Keratinocyte (primary cell): ENCODE results near the gene ZNF691. TPM values are rescaled to one million over a fixed set of nuclear protein-coding genes. Genes with fewer than 3 reads are reported as not detected.

Experiments used
- DNase-seq: peaks from one replicate; pipeline ENCODE4 v3.0.0-alpha.2; 2011; ENCODE audit warnings: low read depth, missing footprints, low spot score
- FAIRE-seq: peaks from 2 replicates; lab custom pipeline; 2011; peaks lifted over from hg19 to GRCh38; lab: Jason Lieb, UNC
- H2AFZ ChIP-seq: 2 replicates; pipeline ENCODE4 v1.6.0; 2012; ENCODE audit warnings: low read length, control low read depth, inconsistent platforms; ENCODE audit not compliant: control insufficient read depth
- H3K27ac ChIP-seq: 2 replicates; pipeline ENCODE4 v1.5.1; 2011; ENCODE audit warnings: low read length; ENCODE audit not compliant: control insufficient read depth, insufficient read depth
- H3K27me3 ChIP-seq: 3 replicates; pipeline ENCODE4 v1.6.0; 2011; ENCODE audit warnings: low read length; ENCODE audit not compliant: control insufficient read depth, insufficient read depth; ENCODE audit errors: extremely low read depth
- H3K36me3 ChIP-seq, 2 experiments: 2 replicates in 1 of 2; 3 replicates in 1 of 2; pipeline ENCODE4 v1.5.1; 2011; ENCODE audit warnings: low read length in 2 of 2, mild to moderate bottlenecking in 1 of 2; ENCODE audit not compliant: control insufficient read depth in 2 of 2, insufficient read depth in 2 of 2; ENCODE audit errors: extremely low read depth in 1 of 2
- H3K4me1 ChIP-seq: 3 replicates; pipeline ENCODE4 v1.5.1; 2011; ENCODE audit warnings: low read length; ENCODE audit not compliant: control insufficient read depth, insufficient read depth; ENCODE audit errors: extremely low read depth
- H3K4me2 ChIP-seq: 3 replicates; pipeline ENCODE4 v1.6.0; 2011; ENCODE audit warnings: low read depth, low read length; ENCODE audit not compliant: control insufficient read depth, insufficient read depth; ENCODE audit errors: extremely low read depth
- H3K4me3 ChIP-seq, 3 experiments: fragments of 200-600 bp in 1 of 3; sonication (generic) in 1 of 3; 2 replicates in 2 of 3; 3 replicates in 1 of 3; pipeline ENCODE4 v1.5.1; 2011 to 2016; ENCODE audit warnings: low read length in 3 of 3, mild to moderate bottlenecking in 3 of 3, control low read depth in 2 of 3, inconsistent platforms in 1 of 3, low read depth in 1 of 3, mixed read lengths in 1 of 3, mixed run types in 1 of 3, moderate library complexity in 1 of 3; ENCODE audit not compliant: control insufficient read depth in 2 of 3, insufficient read depth in 2 of 3; ENCODE audit errors: extremely low read depth in 1 of 3
- H3K79me2 ChIP-seq: 2 replicates; pipeline ENCODE4 v1.6.0; 2012; ENCODE audit warnings: low read length; ENCODE audit not compliant: control insufficient read depth, insufficient read depth
- H3K9ac ChIP-seq: 3 replicates; pipeline ENCODE4 v1.6.0; 2011; ENCODE audit warnings: low read length; ENCODE audit not compliant: control insufficient read depth, insufficient read depth; ENCODE audit errors: extremely low read depth
- H3K9me1 ChIP-seq: 3 replicates; pipeline ENCODE4 v1.6.0; 2011; ENCODE audit warnings: low read length; ENCODE audit not compliant: control insufficient read depth, insufficient read depth; ENCODE audit errors: extremely low read depth
- H3K9me3 ChIP-seq: 2 replicates; pipeline ENCODE4 v1.5.1; 2012; ENCODE audit warnings: low read depth, low read length; ENCODE audit not compliant: control insufficient read depth
- H4K20me1 ChIP-seq: 3 replicates; pipeline ENCODE4 v1.6.0; 2011; ENCODE audit warnings: low read length; ENCODE audit not compliant: control insufficient read depth, insufficient read depth; ENCODE audit errors: extremely low read depth
- CTCF ChIP-seq, 3 experiments: IDR thresholded peaks in 1 of 3; conservative IDR thresholded peaks in 1 of 3; optimal IDR thresholded peaks in 1 of 3; 2 replicates in 2 of 3; 3 replicates in 1 of 3; pipeline versions ENCODE3 to v1.5.1; 2011; ENCODE audit warnings: low read length in 3 of 3, mild to moderate bottlenecking in 3 of 3, moderate library complexity in 2 of 3, control low read depth in 1 of 3, inconsistent platforms in 1 of 3; ENCODE audit not compliant: insufficient read depth in 2 of 3; ENCODE audit errors: extremely low read depth in 1 of 3
- EZH2 ChIP-seq: IDR thresholded peaks from one replicate; pipeline ENCODE4 v1.6.1; 2012; ENCODE audit warnings: inconsistent platforms, mild to moderate bottlenecking, low read length, moderate library complexity
- dilution Hi-C: fragments of 300-500 bp; cut with MboI; formaldehyde crosslinking; loops from one replicate; pipeline ENCODE4 v1.7.0; 2020; ENCODE audit warnings: low sequenced_read_pairs; ENCODE audit not compliant: extremely low pct_ligation_motif_present
- polyA plus RNA-seq, 5 experiments: library from polyadenylated mRNA; depleted of rRNA in 3 of 5; stranded (reverse) in 3 of 5; stranded (forward) in 1 of 5; unstranded in 1 of 5; fragments of >200 nt; gene quantifications; 1 replicate in 1 of 5; 2 replicates in 3 of 5; 3 replicates in 1 of 5; pipeline versions ENCODE4 v1.2.1 to v1.2.3, GENCODE V29; 2011 to 2012; ENCODE audit warnings: missing spikeins in 2 of 5, low read depth in 1 of 5, low replicate concordance in 1 of 5

ZNF691 gene
- polyA plus RNA-seq, 1 donor (not counting 4 experiments of a cell fraction or from before 2014, with no cell fraction given): 3.8 TPM

- no peaks in the 10 kb centered on the region for H3K27me3 ChIP-seq
- H3K9me1 ChIP-seq: no peaks in the 10 kb centered on the region
- no peaks in the 10 kb centered on the region for H3K4me1 ChIP-seq
- H3K4me3 ChIP-seq: no peak overlapping the region
- TF ChIP-seq EZH2 (no peak), CTCF (optimal IDR thresholded peaks at IDR 0.05 in 1 of 3, IDR thresholded peaks at IDR 0.05 in 1 of 3, conservative IDR thresholded peaks at IDR 0.05 in 1 of 3; ENCODE audit: extremely low read depth in 1 of 3, insufficient read depth in 2 of 3, low read length in 3 of 3) (no peak)
- no peak overlapping the region for H3K9ac ChIP-seq
- FAIRE-seq: no peak
- no peak overlapping the region for H3K27ac ChIP-seq
- no peak overlapping the region for H2AFZ ChIP-seq
- no peaks in the 10 kb centered on the region for H4K20me1 ChIP-seq
- H3K79me2 ChIP-seq: no peaks in the 10 kb centered on the region
- no peak for DNase-seq
- no peaks in the 10 kb centered on the region for H3K36me3 ChIP-seq
- H3K4me2 ChIP-seq: no peak overlapping the region
- dilution Hi-C loops: no loop called here
- H3K9me3 ChIP-seq: no peaks in the 10 kb centered on the region
These were observed 41.0 kb downstream of the ZNF691 start for GRCh38 chr1:42887366-42887765.

GRCh38 chr1:42888013-42888633 lies 41.7 kb downstream of the ZNF691 start:
- H3K9me3 ChIP-seq: no peaks in the 10 kb centered on the region
- no peak overlapping the region for H3K4me3 ChIP-seq
- no peaks in the 10 kb centered on the region for H4K20me1 ChIP-seq
- no peak overlapping the region for H2AFZ ChIP-seq
- no peaks in the 10 kb centered on the region for H3K9me1 ChIP-seq
- no peak overlapping the region for H3K9ac ChIP-seq
- H3K4me2 ChIP-seq: no peak overlapping the region
- H3K36me3 ChIP-seq: no peaks in the 10 kb centered on the region
- no peak overlapping the region for H3K27ac ChIP-seq
- no peaks in the 10 kb centered on the region for H3K27me3 ChIP-seq
- TF ChIP-seq CTCF (optimal IDR thresholded peaks at IDR 0.05 in 1 of 3, IDR thresholded peaks at IDR 0.05 in 1 of 3, conservative IDR thresholded peaks at IDR 0.05 in 1 of 3; ENCODE audit: extremely low read depth in 1 of 3, insufficient read depth in 2 of 3, low read length in 3 of 3): no peak
- TF ChIP-seq EZH2: no peak
- no peaks in the 10 kb centered on the region for H3K4me1 ChIP-seq
- H3K79me2 ChIP-seq: no peaks in the 10 kb centered on the region
- FAIRE-seq: no peak
- dilution Hi-C loops: no loop called here
- no peak for DNase-seq
